Neural cell (in vitro differentiated cells): Measurements from ENCODE around the gene AKIRIN2. TPM values are rescaled to one million over a fixed set of nuclear protein-coding genes. Genes with fewer than 3 reads are reported as not detected.

Experiments used
- H2AFZ ChIP-seq: fragments of 200-600, 300-800 bp; sonication (generic), shearing (Covaris generic); 2 replicates; pipeline ENCODE4 v1.6.0; 2014; ENCODE audit warnings: low read depth, mild to moderate bottlenecking, antibody characterized with exemption, low read length, moderate library complexity
- H3F3A ChIP-seq: fragments of 200-600 bp; shearing (Covaris generic); 2 replicates; pipeline ENCODE4 v1.6.1; 2016; ENCODE audit warnings: mild to moderate bottlenecking, moderate library complexity, mixed read lengths, antibody characterized with exemption, low read length; ENCODE audit not compliant: insufficient read depth, poor library complexity, severe bottlenecking
- H3K27ac ChIP-seq: fragments of 200-600, 300-800 bp; sonication (generic), shearing (Covaris generic); 2 replicates; pipeline ENCODE4 v1.5.1; 2014; ENCODE audit warnings: mild to moderate bottlenecking, low read length, moderate library complexity
- H3K27me3 ChIP-seq: fragments of 300-800, 200-600 bp; sonication (generic), shearing (Covaris generic); 2 replicates; pipeline ENCODE4 v1.6.0; 2014; ENCODE audit warnings: mild to moderate bottlenecking, low read depth, low read length, moderate library complexity; ENCODE audit not compliant: insufficient read depth
- H3K36me3 ChIP-seq: fragments of 300-800, 200-600 bp; sonication (generic), shearing (Covaris generic); 2 replicates; pipeline ENCODE4 v1.5.1; 2014; ENCODE audit warnings: mild to moderate bottlenecking, antibody characterized with exemption, low read length, moderate library complexity; ENCODE audit not compliant: insufficient read depth
- H3K4me2 ChIP-seq: fragments of 300-800, 200-600 bp; sonication (generic), shearing (Covaris generic); 2 replicates; pipeline ENCODE4 v1.6.0; 2014; ENCODE audit warnings: mild to moderate bottlenecking, low read length
- H3K4me3 ChIP-seq: fragments of 300-800, 200-600 bp; sonication (generic), shearing (Covaris generic); 2 replicates; pipeline ENCODE4 v1.5.1; 2014; ENCODE audit warnings: mild to moderate bottlenecking, low read length, moderate library complexity
- H3K79me2 ChIP-seq: fragments of 200-600 bp; shearing (Covaris generic); replicated peaks from 2 replicates; pipeline ENCODE4 v1.6.0; 2014; ENCODE audit warnings: mild to moderate bottlenecking, low read length, moderate library complexity; ENCODE audit not compliant: insufficient read depth
- H3K9ac ChIP-seq: fragments of 300-800, 200-600 bp; sonication (generic), shearing (Covaris generic); 2 replicates; pipeline ENCODE4 v1.6.1; 2016; ENCODE audit warnings: mild to moderate bottlenecking, low read length, mixed read lengths
- H3K9me2 ChIP-seq: fragments of 200-600 bp; shearing (Covaris generic); 2 replicates; pipeline ENCODE4 v1.6.1; 2016; ENCODE audit warnings: mild to moderate bottlenecking, low read length, mixed read lengths; ENCODE audit not compliant: insufficient read depth
- H3K9me3 ChIP-seq: fragments of 200-600, 300-800 bp; sonication (generic), shearing (Covaris generic); 2 replicates; pipeline ENCODE4 v1.6.1; 2016; ENCODE audit warnings: mild to moderate bottlenecking, mixed run types, low read length, moderate library complexity, mixed read lengths
- H4K20me1 ChIP-seq: fragments of 200-600 bp; shearing (Covaris generic); 2 replicates; pipeline ENCODE4 v1.6.1; 2016; ENCODE audit warnings: mild to moderate bottlenecking, mixed run types; ENCODE audit not compliant: insufficient read depth
- EP300 ChIP-seq: fragments of 450-650 bp; conservative IDR thresholded peaks from 2 replicates; pipeline ENCODE4 v1.6.1; 2014; ENCODE audit warnings: antibody characterized with exemption, mild to moderate bottlenecking, moderate library complexity; ENCODE audit not compliant: poor library complexity, severe bottlenecking
- EZH2 ChIP-seq: fragments of 200-600, 300-800 bp; shearing (Covaris generic), sonication (generic); IDR thresholded peaks from 2 replicates; pipeline ENCODE4 v1.6.1; 2014; ENCODE audit warnings: antibody characterized with exemption, low read length, borderline replicate concordance, mild to moderate bottlenecking; ENCODE audit not compliant: insufficient read depth, poor library complexity, severe bottlenecking
- MXI1 ChIP-seq: fragments of 450-650 bp; conservative IDR thresholded peaks from 2 replicates; pipeline ENCODE4 v1.6.1; 2014; ENCODE audit warnings: antibody characterized with exemption, mild to moderate bottlenecking; ENCODE audit not compliant: poor library complexity, severe bottlenecking
- POLR2AphosphoS5 ChIP-seq: IDR thresholded peaks from 2 replicates; pipeline ENCODE4 v1.6.1; 2012
- RAD21 ChIP-seq: fragments of 450-650 bp; conservative IDR thresholded peaks from 2 replicates; pipeline ENCODE4 v1.6.1; 2014; ENCODE audit warnings: antibody characterized with exemption, mild to moderate bottlenecking, moderate library complexity
- SMC3 ChIP-seq: fragments of 450-650 bp; conservative IDR thresholded peaks from 2 replicates; pipeline ENCODE4 v1.6.1; 2014; ENCODE audit warnings: antibody characterized with exemption, mild to moderate bottlenecking, moderate library complexity; ENCODE audit not compliant: poor library complexity
- TAF1 ChIP-seq: IDR thresholded peaks from 2 replicates; pipeline ENCODE4 v1.6.1; 2012; ENCODE audit warnings: low read depth
- polyA plus RNA-seq: library from polyadenylated mRNA; depleted of rRNA; stranded (reverse); fragments of >200 nt; gene quantifications from 2 replicates; pipeline ENCODE4 v1.2.3, GENCODE V29; 2014
- TF ChIP-seq, protein P1 (sequence below): fragments of 450-650 bp; IDR thresholded peaks from 2 replicates; pipeline ENCODE4 v1.5.1; 2014; ENCODE audit warnings: antibody characterized with exemption, mild to moderate bottlenecking, moderate library complexity; ENCODE audit not compliant: poor library complexity, severe bottlenecking
- TF ChIP-seq, protein P2 (sequence below): IDR thresholded peaks from 2 replicates; pipeline ENCODE4 v1.6.1; 2012; ENCODE audit warnings: borderline replicate concordance

Gene AKIRIN2
- polyA plus RNA-seq, 1 donor from 2014 or later: 82.8 TPM

GRCh38 chr6:87675004-87675681, 26.9 kb downstream of the AKIRIN2 start:
- peaks cover 9% of the 10 kb centered on the region for H3K36me3 ChIP-seq

GRCh38 chr6:87674290-87674689, 27.7 kb downstream of the AKIRIN2 start:
- H3K9ac ChIP-seq: no peak overlapping the region
- H3K79me2 ChIP-seq: peaks cover 3% of the 10 kb centered on the region
- TF ChIP-seq EP300 (no peak), EZH2 (no peak), MXI1 (no peak), SMC3 (no peak), RAD21 (no peak), POLR2AphosphoS5 (no peak), TAF1 (no peak)
- TF ChIP-seq, protein P1, sequence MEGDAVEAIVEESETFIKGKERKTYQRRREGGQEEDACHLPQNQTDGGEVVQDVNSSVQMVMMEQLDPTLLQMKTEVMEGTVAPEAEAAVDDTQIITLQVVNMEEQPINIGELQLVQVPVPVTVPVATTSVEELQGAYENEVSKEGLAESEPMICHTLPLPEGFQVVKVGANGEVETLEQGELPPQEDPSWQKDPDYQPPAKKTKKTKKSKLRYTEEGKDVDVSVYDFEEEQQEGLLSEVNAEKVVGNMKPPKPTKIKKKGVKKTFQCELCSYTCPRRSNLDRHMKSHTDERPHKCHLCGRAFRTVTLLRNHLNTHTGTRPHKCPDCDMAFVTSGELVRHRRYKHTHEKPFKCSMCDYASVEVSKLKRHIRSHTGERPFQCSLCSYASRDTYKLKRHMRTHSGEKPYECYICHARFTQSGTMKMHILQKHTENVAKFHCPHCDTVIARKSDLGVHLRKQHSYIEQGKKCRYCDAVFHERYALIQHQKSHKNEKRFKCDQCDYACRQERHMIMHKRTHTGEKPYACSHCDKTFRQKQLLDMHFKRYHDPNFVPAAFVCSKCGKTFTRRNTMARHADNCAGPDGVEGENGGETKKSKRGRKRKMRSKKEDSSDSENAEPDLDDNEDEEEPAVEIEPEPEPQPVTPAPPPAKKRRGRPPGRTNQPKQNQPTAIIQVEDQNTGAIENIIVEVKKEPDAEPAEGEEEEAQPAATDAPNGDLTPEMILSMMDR: no peak
- TF ChIP-seq, protein P2, sequence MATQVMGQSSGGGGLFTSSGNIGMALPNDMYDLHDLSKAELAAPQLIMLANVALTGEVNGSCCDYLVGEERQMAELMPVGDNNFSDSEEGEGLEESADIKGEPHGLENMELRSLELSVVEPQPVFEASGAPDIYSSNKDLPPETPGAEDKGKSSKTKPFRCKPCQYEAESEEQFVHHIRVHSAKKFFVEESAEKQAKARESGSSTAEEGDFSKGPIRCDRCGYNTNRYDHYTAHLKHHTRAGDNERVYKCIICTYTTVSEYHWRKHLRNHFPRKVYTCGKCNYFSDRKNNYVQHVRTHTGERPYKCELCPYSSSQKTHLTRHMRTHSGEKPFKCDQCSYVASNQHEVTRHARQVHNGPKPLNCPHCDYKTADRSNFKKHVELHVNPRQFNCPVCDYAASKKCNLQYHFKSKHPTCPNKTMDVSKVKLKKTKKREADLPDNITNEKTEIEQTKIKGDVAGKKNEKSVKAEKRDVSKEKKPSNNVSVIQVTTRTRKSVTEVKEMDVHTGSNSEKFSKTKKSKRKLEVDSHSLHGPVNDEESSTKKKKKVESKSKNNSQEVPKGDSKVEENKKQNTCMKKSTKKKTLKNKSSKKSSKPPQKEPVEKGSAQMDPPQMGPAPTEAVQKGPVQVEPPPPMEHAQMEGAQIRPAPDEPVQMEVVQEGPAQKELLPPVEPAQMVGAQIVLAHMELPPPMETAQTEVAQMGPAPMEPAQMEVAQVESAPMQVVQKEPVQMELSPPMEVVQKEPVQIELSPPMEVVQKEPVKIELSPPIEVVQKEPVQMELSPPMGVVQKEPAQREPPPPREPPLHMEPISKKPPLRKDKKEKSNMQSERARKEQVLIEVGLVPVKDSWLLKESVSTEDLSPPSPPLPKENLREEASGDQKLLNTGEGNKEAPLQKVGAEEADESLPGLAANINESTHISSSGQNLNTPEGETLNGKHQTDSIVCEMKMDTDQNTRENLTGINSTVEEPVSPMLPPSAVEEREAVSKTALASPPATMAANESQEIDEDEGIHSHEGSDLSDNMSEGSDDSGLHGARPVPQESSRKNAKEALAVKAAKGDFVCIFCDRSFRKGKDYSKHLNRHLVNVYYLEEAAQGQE: no peak
- H3K9me3 ChIP-seq: no peaks in the 10 kb centered on the region
- H3F3A ChIP-seq: no peaks in the 10 kb centered on the region
- no peaks in the 10 kb centered on the region for H4K20me1 ChIP-seq
- H3K27me3 ChIP-seq: no peaks in the 10 kb centered on the region
- no peak overlapping the region for H3K4me2 ChIP-seq
- H3K27ac ChIP-seq: no peak overlapping the region
- H3K4me3 ChIP-seq: no peak overlapping the region
- H3K36me3 ChIP-seq: peaks cover 9% of the 10 kb centered on the region
- no peaks in the 10 kb centered on the region for H3K9me2 ChIP-seq
- H2AFZ ChIP-seq: no peak overlapping the region

More at GRCh38 chr6:87675004-87675681, 26.9 kb downstream of the AKIRIN2 start:
- Histone ChIP-seq H3K79me2 (peaks cover 3% of the 10 kb centered on the region), H3K4me2 (no peak overlapping the region), H3K9me3 (no peaks in the 10 kb centered on the region), H3K27me3 (no peaks in the 10 kb centered on the region), H3K27ac (no peak overlapping the region), H3K9ac (no peak overlapping the region), H4K20me1 (no peaks in the 10 kb centered on the region), H3K9me2 (no peaks in the 10 kb centered on the region), H3K4me3 (no peak overlapping the region), H2AFZ (no peak overlapping the region), H3F3A (no peaks in the 10 kb centered on the region)
- TF ChIP-seq MXI1: no peak
- TF ChIP-seq, protein P1: no peak
- TF ChIP-seq POLR2AphosphoS5: no peak
- TF ChIP-seq TAF1: no peak
- TF ChIP-seq RAD21: no peak
- TF ChIP-seq EP300: no peak
- TF ChIP-seq, protein P2: no peak
- no peak for TF ChIP-seq EZH2
- no peak for TF ChIP-seq SMC3
